Suprapubic skin (tissue), 4 donors: Measurements from ENCODE around the gene GAPT. TPM values are rescaled to one million over a fixed set of nuclear protein-coding genes. Genes with fewer than 3 reads are reported as not detected.

ENCODE experiments used
- DNase-seq, 2 donors: peaks; one replicate each; pipeline ENCODE4 v3.0.0-alpha.2; 2019; ENCODE audit warnings: low spot score in 2 of 2
- H3K27ac ChIP-seq: fragments of 200-600 bp; sonication (generic); one replicate; pipeline ENCODE4 v1.5.1; 2019
- H3K27me3 ChIP-seq: fragments of 200-600 bp; sonication (generic); one replicate; pipeline ENCODE4 v1.5.1; 2019
- H3K36me3 ChIP-seq: fragments of 200-600 bp; sonication (generic); one replicate; pipeline ENCODE4 v1.5.1; 2019
- H3K4me1 ChIP-seq: fragments of 200-600 bp; sonication (generic); one replicate; pipeline ENCODE4 v1.5.1; 2019
- H3K4me3 ChIP-seq: fragments of 200-600 bp; sonication (generic); one replicate; pipeline ENCODE4 v1.5.1; 2019; ENCODE audit warnings: mild to moderate bottlenecking
- H3K9me3 ChIP-seq: fragments of 200-600 bp; sonication (generic); one replicate; pipeline ENCODE4 v1.5.1; 2019
- CTCF ChIP-seq, 2 donors: fragments of 200-600 bp in 1 of 2; fragments of 450-650 bp in 1 of 2; sonication (generic) in 1 of 2; IDR thresholded peaks; one replicate each; pipeline ENCODE4 v1.5.1; 2016 to 2019; ENCODE audit warnings: antibody characterized with exemption in 2 of 2, mild to moderate bottlenecking in 1 of 2, moderate library complexity in 1 of 2
- EP300 ChIP-seq: sonication (generic); formaldehyde crosslinking; IDR thresholded peaks from one replicate; pipeline ENCODE4 v1.6.1; 2017; ENCODE audit warnings: antibody characterized with exemption
- POLR2A ChIP-seq, 2 donors: fragments of 450-650 bp; IDR thresholded peaks; one replicate each; pipeline ENCODE4 v1.6.1; 2017; ENCODE audit warnings: antibody characterized with exemption in 2 of 2, mild to moderate bottlenecking in 2 of 2, moderate library complexity in 2 of 2
- POLR2AphosphoS5 ChIP-seq, 3 donors: sonication (generic); formaldehyde crosslinking; IDR thresholded peaks; one replicate each; pipeline ENCODE4 v1.6.1; 2017; ENCODE audit warnings: antibody characterized with exemption in 3 of 3
- WGBS: methylation state at CpG from one replicate; pipeline ENCODE4 v1.1.5; 2018; 5-methylcytosine and 5-hydroxymethylcytosine counted together
- total RNA-seq, 4 donors: library from RNA; depleted of rRNA; stranded (reverse); fragments of >200 nt; gene quantifications; one replicate each; pipeline ENCODE4 v1.1.0, GENCODE V29; 2016

GAPT gene
- total RNA-seq, 4 donors from 2014 or later = 0.42 to 1.4 TPM; not detected in 2

- H3K4me1 ChIP-seq = no peaks in the 10 kb centered on the region
- H3K4me3 ChIP-seq = no peak overlapping the region
- no peak for TF ChIP-seq CTCF (IDR thresholded peaks at IDR 0.05)
- no peak for TF ChIP-seq POLR2AphosphoS5 (IDR thresholded peaks at IDR 0.05)
- no peak for TF ChIP-seq EP300
- no peaks in the 10 kb centered on the region for H3K36me3 ChIP-seq
- DNase-seq = no peak
- H3K9me3 ChIP-seq = no peaks in the 10 kb centered on the region
- H3K27me3 ChIP-seq = peaks cover 3% of the 10 kb centered on the region
- WGBS = 80% methylated on average over 1 of the region's 1 CpG
- no peak overlapping the region for H3K27ac ChIP-seq
Measured at GRCh38 chr5:58482536-58482935, 8.7 kb upstream of the GAPT start.

DNA sequence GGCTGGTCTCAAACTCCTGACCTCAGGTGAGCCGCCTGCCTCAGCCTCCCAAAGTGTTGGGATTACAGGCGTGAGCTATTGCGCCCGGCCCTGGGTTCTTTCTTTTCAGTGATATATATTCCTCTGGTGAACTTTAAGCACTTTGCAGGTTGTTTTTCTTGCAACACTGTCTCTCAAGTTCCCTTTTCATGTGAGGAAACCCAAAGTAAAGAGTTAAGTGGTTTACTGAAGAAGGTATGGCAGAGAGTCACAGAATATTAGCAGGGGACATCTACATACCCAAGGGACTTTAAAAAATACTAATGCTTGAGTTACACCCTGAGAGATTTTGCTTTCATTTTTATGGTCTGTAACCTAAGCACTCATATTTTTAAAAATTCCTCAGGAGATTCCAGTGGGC is 6.7 kb upstream of the GAPT start:
- DNase-seq = no peak
- H3K9me3 ChIP-seq = no peaks in the 10 kb centered on the region
- no peaks in the 10 kb centered on the region for H3K4me1 ChIP-seq
- no peaks in the 10 kb centered on the region for H3K36me3 ChIP-seq
- peaks cover 3% of the 10 kb centered on the region for H3K27me3 ChIP-seq
- H3K4me3 ChIP-seq = no peak overlapping the region
- no peak for TF ChIP-seq EP300
- no peak for TF ChIP-seq CTCF (IDR thresholded peaks at IDR 0.05)
- no peak for TF ChIP-seq POLR2A (IDR thresholded peaks at IDR 0.05)
- TF ChIP-seq POLR2AphosphoS5 (IDR thresholded peaks at IDR 0.05) = no peak
- WGBS = 90% methylated on average over 4 of the region's 4 CpGs
- H3K27ac ChIP-seq = no peak overlapping the region

DNA sequence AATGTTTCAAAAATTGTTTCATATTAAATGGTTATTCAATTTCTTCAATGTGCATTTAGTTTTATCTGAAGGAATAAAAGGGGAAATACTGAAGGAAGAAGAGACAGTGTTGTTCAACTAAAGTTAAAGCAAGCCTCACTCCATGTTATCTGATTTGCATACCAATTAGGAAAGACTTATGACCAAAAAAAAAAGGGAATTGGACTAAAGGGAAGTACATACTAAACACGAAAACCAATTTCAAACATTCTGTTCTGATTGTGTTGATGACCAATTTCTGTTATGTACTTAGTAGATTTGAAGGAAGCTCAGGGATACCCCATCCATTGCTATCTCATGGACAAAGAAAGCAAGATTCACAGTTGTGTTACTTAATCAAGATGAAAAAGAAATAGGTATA is 4.9 kb upstream of the GAPT start:
- no peak for TF ChIP-seq POLR2A (IDR thresholded peaks at IDR 0.05)
- no peak for TF ChIP-seq POLR2AphosphoS5 (IDR thresholded peaks at IDR 0.05)
- no peak for TF ChIP-seq CTCF (IDR thresholded peaks at IDR 0.05)
- TF ChIP-seq EP300 = no peak
- H3K4me3 ChIP-seq = no peak overlapping the region
- DNase-seq = no peak
- 71% methylated on average over 1 of the region's 1 CpG for WGBS
- H3K4me1 ChIP-seq = no peaks in the 10 kb centered on the region
- H3K27ac ChIP-seq = no peak overlapping the region
- no peaks in the 10 kb centered on the region for H3K36me3 ChIP-seq
- no peaks in the 10 kb centered on the region for H3K9me3 ChIP-seq
- peaks cover 3% of the 10 kb centered on the region for H3K27me3 ChIP-seq

DNA sequence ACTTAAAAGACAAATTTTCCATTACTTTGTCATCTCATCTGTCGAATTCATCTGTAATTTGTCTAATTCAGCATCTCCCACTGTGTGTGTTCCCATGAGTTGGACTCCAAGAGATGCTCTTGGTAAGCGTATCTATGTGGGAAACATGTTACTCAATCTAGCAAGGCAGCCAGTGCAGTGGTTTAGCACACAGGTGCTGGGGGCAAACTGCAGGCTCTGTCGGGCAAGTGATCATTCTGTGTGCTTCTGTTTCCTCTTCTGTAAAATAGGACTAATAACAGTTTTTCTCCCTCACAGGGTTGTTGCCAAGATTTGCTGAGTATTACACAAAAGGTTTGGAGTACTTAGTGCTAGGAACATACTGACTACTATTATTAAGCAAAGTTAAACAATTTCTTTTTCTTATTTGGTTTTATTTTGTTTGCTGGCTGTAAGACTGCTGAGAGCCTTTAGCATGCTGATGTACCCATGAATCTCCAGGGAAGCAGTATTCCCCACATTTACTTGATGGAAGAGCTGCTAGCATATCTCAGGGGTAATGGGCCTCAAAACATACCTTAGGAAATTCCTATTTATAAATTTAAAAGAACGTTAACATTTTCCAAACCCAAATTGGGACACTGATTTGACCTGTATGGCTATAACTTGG is 709 bp upstream of the GAPT start:
- Histone ChIP-seq H3K27ac (no peak overlapping the region), H3K4me3 (no peak overlapping the region)
- 69% methylated on average over 4 of the region's 4 CpGs for WGBS

GRCh38 chr5:58493141-58493540 is 1.9 kb downstream of the GAPT start:
- H3K27me3 ChIP-seq = no peaks in the 10 kb centered on the region
- no peak overlapping the region for H3K4me3 ChIP-seq
- TF ChIP-seq POLR2A (IDR thresholded peaks at IDR 0.05) = no peak
- no peak for DNase-seq
- no peaks in the 10 kb centered on the region for H3K9me3 ChIP-seq
- H3K36me3 ChIP-seq = no peaks in the 10 kb centered on the region
- no peaks in the 10 kb centered on the region for H3K4me1 ChIP-seq
- H3K27ac ChIP-seq = no peak overlapping the region

More for the DNA sequence above, 709 bp upstream of the GAPT start:
- Histone ChIP-seq H3K27me3 (no peaks in the 10 kb centered on the region), H3K4me1 (no peaks in the 10 kb centered on the region), H3K36me3 (no peaks in the 10 kb centered on the region), H3K9me3 (no peaks in the 10 kb centered on the region)
- no peak for TF ChIP-seq POLR2AphosphoS5 (IDR thresholded peaks at IDR 0.05)
- TF ChIP-seq CTCF (IDR thresholded peaks at IDR 0.05) = no peak
- TF ChIP-seq POLR2A (IDR thresholded peaks at IDR 0.05) = no peak
- TF ChIP-seq EP300 = no peak
- no peak for DNase-seq

DNA sequence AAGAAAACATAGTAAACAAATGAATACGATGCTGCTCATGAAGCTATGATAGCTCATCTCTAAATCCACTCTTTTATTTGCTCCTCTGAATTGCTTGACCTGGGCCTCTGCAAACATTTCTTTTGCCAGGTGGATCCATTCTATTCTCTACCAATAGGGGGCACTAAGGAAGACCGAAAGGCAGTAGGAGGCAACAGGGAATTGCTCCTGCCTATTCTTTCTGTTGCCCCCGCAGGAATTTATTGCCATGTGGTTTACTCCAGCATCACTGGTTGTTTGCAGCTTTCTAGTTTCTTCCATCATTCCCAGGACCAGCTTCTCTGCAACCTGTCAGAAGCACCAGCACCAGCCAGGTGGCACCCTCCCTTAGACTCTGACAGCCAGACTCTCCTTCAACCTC is 5.3 kb downstream of the GAPT start:
- DNase-seq = no peak
- Histone ChIP-seq H3K27me3 (no peaks in the 10 kb centered on the region), H3K9me3 (no peaks in the 10 kb centered on the region), H3K4me3 (no peak overlapping the region), H3K36me3 (no peaks in the 10 kb centered on the region), H3K4me1 (no peaks in the 10 kb centered on the region), H3K27ac (no peak overlapping the region)
- TF ChIP-seq EP300 = no peak
- no peak for TF ChIP-seq POLR2A (IDR thresholded peaks at IDR 0.05)
- TF ChIP-seq CTCF (IDR thresholded peaks at IDR 0.05) = no peak
- no peak for TF ChIP-seq POLR2AphosphoS5 (IDR thresholded peaks at IDR 0.05)
- 69% methylated on average over 3 of the region's 3 CpGs for WGBS
